ENCODE results near the gene RBP2. TPM values are rescaled to one million over a fixed set of nuclear protein-coding genes. Genes with fewer than 3 reads are reported as not detected.

The RBP2 gene
- total and polyA plus RNA-seq, 2 of the 8 experiments (the other 6 are each of a cell fraction or from before 2014, with no cell fraction given), result not detected

DNA sequence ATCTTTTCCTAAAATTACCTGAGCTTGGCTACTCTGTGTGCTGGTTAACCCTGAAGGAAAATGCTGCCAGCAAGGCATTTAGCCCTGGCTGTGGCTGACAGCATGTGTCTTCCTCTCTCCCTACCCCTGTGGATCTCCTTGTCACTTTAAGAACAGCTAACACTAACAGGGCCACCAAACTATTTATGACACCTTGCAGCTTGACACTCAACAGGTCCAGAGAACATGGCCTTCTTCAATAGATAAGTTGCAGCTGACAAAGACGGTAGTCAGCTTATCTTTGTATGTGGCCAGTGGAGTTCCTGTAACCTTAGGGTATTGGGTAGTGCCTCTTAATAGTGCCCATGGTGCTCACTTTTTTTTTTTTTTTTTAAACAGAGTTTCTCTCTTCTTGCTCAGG is 54.9 kb downstream of the RBP2 start:
- no peaks in the 10 kb centered on the region for H4K20me1 ChIP-seq (replicated peaks in 1 of 2; ENCODE audit: control insufficient read depth in 1 of 2, insufficient read depth in 2 of 2, low read length in 2 of 2)
- FAIRE-seq (no peak), DNase-seq (ENCODE audit: low read depth in 1 of 2, low spot score in 2 of 2) (no peak)
- no peaks in the 10 kb centered on the region for H3K79me1 ChIP-seq (ENCODE audit: low read depth, low read length)
- no peak overlapping the region for H4K8ac ChIP-seq (ENCODE audit: extremely low read depth, insufficient read depth, low read length)
- H3K56ac ChIP-seq (replicated peaks; ENCODE audit: insufficient read length, low read depth, low read length), result no peak overlapping the region
- H2BK12ac ChIP-seq (ENCODE audit: low read depth, low read length), result no peak overlapping the region
- H2AFZ ChIP-seq (ENCODE audit: low read length), result no peak overlapping the region
- no peak overlapping the region for H3K27ac ChIP-seq (ENCODE audit: low read depth, low read length)
- no peak overlapping the region for H3K4ac ChIP-seq (replicated peaks; ENCODE audit: insufficient read length, low read depth, low read length)
- no peak overlapping the region for H3K14ac ChIP-seq (ENCODE audit: insufficient read length)
- H3K9ac ChIP-seq (replicated peaks in 1 of 4; ENCODE audit: extremely low read depth in 1 of 4, low read depth in 3 of 4, low read length in 3 of 4), result no peak overlapping the region
- no peaks in the 10 kb centered on the region for H3K27me3 ChIP-seq (replicated peaks in 1 of 4; ENCODE audit: control insufficient read depth in 3 of 4, extremely low read depth in 1 of 4, insufficient read depth in 3 of 4, low read length in 3 of 4)
- H4K5ac ChIP-seq (ENCODE audit: insufficient read length, low read depth, low read length), result no peak overlapping the region
- no peaks in the 10 kb centered on the region for H3K23me2 ChIP-seq (ENCODE audit: low read depth, low read length)
- no peak overlapping the region for H2BK15ac ChIP-seq (ENCODE audit: low read length)
- no peak overlapping the region for H3K4me3 ChIP-seq (ENCODE audit: extremely low read depth in 1 of 4, insufficient read depth in 2 of 4, low read depth in 3 of 4, low read length in 4 of 4)
- H3K4me1 ChIP-seq (replicated peaks in 1 of 4; ENCODE audit: control insufficient read depth in 3 of 4, insufficient read depth in 4 of 4, low read length in 3 of 4), result no peaks in the 10 kb centered on the region
- no peak overlapping the region for H3K23ac ChIP-seq (ENCODE audit: insufficient read length)
- H3K18ac ChIP-seq (ENCODE audit: extremely low read depth, low read length), result no peak overlapping the region
- no peaks in the 10 kb centered on the region for H3K79me2 ChIP-seq (ENCODE audit: control insufficient read depth in 1 of 2, insufficient read depth in 2 of 2, low read length in 2 of 2)
- ChIA-PET POLR2A (ENCODE audit: partially characterized antibody) (no interaction called here), CTCF (ENCODE audit: partially characterized antibody) (interaction anchor here (1.7 to 2.7 kb wide), 2 partner anchors 98 to 140 kb away, joined by 4 to 12 read pairs; no protein-coding TSS in a partner anchor)
- H4K91ac ChIP-seq (replicated peaks; ENCODE audit: insufficient read length, low read length), result no peak overlapping the region
- H3K36me3 ChIP-seq (ENCODE audit: control insufficient read depth in 2 of 4, insufficient read depth in 4 of 4, low read length in 3 of 4), result no peaks in the 10 kb centered on the region; a peak in 1 of 8 replicates
- 75% methylated on average over 1 of the region's 1 CpG; no CpG with 5 or more reads in 1 of the 2 experiments for WGBS, 2 experiments (ENCODE audit: extremely low coverage in 1 of 2, insufficient coverage in 1 of 2, insufficient read length in 1 of 2, insufficient replicate concordance in 2 of 2, low coverage in 1 of 2, low lambda C conversion rate in 2 of 2, missing lambda C conversion rate in 1 of 2)
- no peak overlapping the region for H2BK120ac ChIP-seq (replicated peaks; ENCODE audit: low read depth, low read length)
- H2AK5ac ChIP-seq (ENCODE audit: low read depth, low read length), result no peak overlapping the region
- H3K4me2 ChIP-seq (ENCODE audit: insufficient read depth in 1 of 2, low read depth in 2 of 2, low read length in 2 of 2), result no peak overlapping the region
- no peaks in the 10 kb centered on the region for H3K9me3 ChIP-seq (ENCODE audit: insufficient read depth in 2 of 2, low read depth in 1 of 2, low read length in 1 of 2)
- no peak overlapping the region for H2BK5ac ChIP-seq (ENCODE audit: low read depth, low read length)
- H2BK20ac ChIP-seq (ENCODE audit: low read length), result no peak overlapping the region
- TF ChIP-seq SIX5 (IDR thresholded peaks at IDR 0.05; ENCODE audit: low read depth, low read length) (no peak), SP1 (IDR thresholded peaks at IDR 0.05; ENCODE audit: low read depth, low read length) (no peak), ZNF274 (IDR thresholded peaks at IDR 0.05; ENCODE audit: borderline replicate concordance, extremely low read depth, low read length) (no peak), ASH2L (IDR thresholded peaks at IDR 0.05; ENCODE audit: low read length) (no peak), NANOG (IDR thresholded peaks at IDR 0.05; ENCODE audit: insufficient read depth, low read depth, low read length, poor library complexity, severe bottlenecking) (no peak), POLR2AphosphoS5 (IDR thresholded peaks at IDR 0.05; ENCODE audit: low read depth, low read length) (no peak), SAP30 (IDR thresholded peaks at IDR 0.05; ENCODE audit: insufficient read depth, insufficient replicate concordance, low read length) (no peak), KDM5A (IDR thresholded peaks at IDR 0.05; ENCODE audit: low read length) (no peak), RFX5 (IDR thresholded peaks at IDR 0.05; ENCODE audit: borderline replicate concordance, low read depth, low read length) (no peak), YY1 (IDR thresholded peaks at IDR 0.05; ENCODE audit: low read depth, low read length) (no peak), JUN (IDR thresholded peaks at IDR 0.05; ENCODE audit: low read depth, low read length) (no peak), TAF7 (optimal IDR thresholded peaks at IDR 0.05; ENCODE audit: borderline replicate concordance, low read depth, low read length) (no peak), ATF2 (IDR thresholded peaks at IDR 0.05; ENCODE audit: low read length) (no peak), TCF12 (IDR thresholded peaks at IDR 0.05; ENCODE audit: low read depth, low read length) (no peak)
